GM18951 (cell line): Measurements from ENCODE around the gene PTPN6.
A peak's percentile ranks its signal among the peaks of the same experiment; 100 is the strongest.

Experiments
- POLR2A ChIP-seq: IDR thresholded peaks from 4 replicates; pipeline ENCODE4 v1.6.1; 2011; ENCODE audit warnings: mild to moderate bottlenecking; ENCODE audit not compliant: insufficient read length, insufficient read depth; ENCODE audit errors: extremely low read depth
- in situ Hi-C: fragments of 300-500 bp; cut with MboI; formaldehyde crosslinking; loops from one replicate; pipeline ENCODE4 v1.12.0; 2022; ENCODE audit warnings: low sequenced_read_pairs, mixed read lengths, inconsistent platforms; ENCODE audit not compliant: unreplicated experiment

PTPN6 gene

GRCh38 chr12:6959058-6959804, 8.1 kb downstream of the PTPN6 start:
- in situ Hi-C loops, result no loop called here
- TF ChIP-seq POLR2A, result peak; percentile 81

GRCh38 chr12:6959805-6960592, 8.8 kb downstream of the PTPN6 start:
- in situ Hi-C loops, result no loop called here
- TF ChIP-seq POLR2A, result no peak

GRCh38 chr12:6960593-6961277, 9.6 kb downstream of the PTPN6 start:
- TF ChIP-seq POLR2A, result no peak
- in situ Hi-C loops, result no loop called here

DNA sequence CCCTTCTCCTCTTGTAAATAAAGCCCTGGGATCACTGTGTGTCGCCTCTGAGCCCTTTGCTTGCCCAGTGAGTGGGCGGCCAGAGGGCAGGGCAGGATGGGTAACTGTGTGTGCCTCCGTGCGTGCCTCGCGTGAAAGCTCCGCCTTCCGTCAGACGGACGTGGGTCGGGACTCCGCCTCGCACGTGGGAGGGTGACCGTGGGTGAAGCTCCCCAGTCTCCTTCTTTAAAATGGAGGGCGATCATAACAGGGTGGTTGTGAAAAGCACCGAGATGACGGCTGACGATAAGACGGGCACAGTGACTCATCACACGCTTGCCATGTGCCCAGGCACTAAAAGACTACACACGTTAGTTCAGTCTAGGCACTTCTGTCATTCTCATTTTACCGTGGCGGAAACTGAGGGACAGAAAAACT, 10.1 kb downstream of the PTPN6 start:
- peak; percentile 48 for TF ChIP-seq POLR2A
- in situ Hi-C loops, result no loop called here

DNA sequence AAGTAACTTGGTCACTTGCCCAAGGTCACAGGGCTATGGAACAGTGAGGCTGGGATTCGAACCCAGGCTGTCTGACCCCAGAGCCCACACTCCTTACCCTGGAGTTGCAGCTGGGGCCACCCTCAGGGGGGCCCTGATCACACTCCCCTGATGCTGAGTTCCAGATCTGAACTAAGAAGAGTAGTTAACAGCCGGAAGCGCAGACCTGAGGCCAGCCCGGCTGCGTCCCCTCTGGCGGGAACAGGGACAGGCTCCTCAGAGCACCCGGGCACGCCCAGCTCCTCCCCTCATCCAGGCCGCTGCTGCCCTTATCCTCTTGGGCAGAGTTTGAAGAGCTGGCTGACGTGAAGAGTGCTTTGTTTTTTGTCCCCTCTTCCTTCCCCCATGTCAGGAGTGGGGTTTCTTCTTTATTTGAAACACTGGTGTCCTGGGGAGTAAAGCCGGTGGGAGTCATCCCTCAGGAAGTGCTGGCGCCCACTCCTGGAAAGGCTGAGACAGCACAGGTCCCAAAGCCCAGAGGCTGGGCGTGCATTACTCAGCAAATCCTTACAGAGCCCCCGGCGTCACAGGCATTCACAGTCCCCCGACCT, 10.6 kb downstream of the PTPN6 start:
- in situ Hi-C loops, result no loop called here
- peak; percentile 39 for TF ChIP-seq POLR2A

DNA sequence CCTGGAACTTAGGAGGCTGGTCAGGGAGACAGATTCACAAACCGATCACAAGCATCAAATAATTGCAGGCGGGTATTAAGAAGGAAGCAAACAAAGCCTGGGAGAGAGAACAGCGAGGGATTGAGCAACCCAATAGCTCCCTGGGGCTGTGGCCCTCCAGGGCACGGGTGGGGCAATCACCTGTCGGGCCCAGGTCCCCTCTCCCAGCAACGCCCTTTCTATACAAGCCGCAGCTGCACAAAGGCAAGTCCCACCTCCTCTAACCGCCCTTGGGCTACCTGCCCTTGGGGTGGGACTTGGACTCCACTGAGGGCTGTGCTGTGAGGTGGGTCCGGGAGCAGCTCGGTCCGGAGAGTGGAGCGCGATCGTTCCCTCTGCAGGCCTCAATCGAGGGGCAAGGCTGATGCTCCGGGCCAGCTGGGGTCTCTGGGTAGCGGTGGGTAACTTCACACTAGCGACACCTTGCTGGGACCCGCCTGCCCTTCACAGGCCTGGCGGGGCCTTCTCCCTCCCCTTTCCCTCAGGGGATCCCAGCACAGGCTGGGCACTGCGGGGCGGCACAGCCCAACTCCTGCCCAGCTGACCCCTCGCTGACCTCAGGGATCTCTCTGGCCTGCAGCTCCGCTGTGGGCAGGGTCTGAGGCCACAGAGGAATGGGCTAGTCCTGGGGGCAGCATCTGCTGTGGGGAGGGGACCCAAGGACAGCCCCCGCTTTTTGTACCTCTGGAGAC, 11.3 kb downstream of the PTPN6 start:
- in situ Hi-C loops, result no loop called here
- no peak for TF ChIP-seq POLR2A

GRCh38 chr12:6963016-6963731, 12.0 kb downstream of the PTPN6 start:
- in situ Hi-C loops, result no loop called here
- TF ChIP-seq POLR2A, result no peak

DNA sequence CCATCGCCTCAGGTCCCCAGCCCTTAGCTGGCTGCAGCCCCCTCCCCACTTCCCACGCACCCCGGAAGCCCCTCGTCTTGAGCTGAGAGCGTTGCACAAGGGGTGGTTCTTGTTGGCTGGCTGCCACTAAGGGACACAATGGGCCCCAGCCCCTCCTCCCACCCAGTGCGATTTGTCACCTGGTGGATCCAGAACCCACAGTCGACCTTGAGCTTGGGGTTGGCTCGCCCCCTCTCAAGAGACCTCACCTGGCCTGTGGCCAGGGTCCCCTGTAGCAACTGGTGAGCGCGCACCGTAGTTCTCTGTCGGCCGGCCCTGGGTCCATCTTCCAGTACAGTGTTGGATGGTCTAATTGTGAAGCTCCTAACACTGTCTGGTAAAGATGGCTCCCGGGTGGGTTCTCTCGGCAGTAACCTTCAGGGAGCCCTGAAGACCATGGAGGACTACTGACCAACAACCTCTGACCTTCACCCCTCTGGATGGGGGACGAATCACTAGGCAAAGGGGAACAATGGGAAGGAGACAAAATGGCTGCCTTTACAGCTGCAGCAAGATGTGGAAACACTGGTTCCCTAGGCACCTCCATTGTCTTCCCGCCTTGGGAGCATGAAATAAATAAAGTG, 12.7 kb downstream of the PTPN6 start:
- TF ChIP-seq POLR2A, result no peak
- in situ Hi-C loops, result no loop called here

- in situ Hi-C loops, result no loop called here
- TF ChIP-seq POLR2A, result no peak
These were observed 13.5 kb downstream of the PTPN6 start for GRCh38 chr12:6964605-6965025.

DNA sequence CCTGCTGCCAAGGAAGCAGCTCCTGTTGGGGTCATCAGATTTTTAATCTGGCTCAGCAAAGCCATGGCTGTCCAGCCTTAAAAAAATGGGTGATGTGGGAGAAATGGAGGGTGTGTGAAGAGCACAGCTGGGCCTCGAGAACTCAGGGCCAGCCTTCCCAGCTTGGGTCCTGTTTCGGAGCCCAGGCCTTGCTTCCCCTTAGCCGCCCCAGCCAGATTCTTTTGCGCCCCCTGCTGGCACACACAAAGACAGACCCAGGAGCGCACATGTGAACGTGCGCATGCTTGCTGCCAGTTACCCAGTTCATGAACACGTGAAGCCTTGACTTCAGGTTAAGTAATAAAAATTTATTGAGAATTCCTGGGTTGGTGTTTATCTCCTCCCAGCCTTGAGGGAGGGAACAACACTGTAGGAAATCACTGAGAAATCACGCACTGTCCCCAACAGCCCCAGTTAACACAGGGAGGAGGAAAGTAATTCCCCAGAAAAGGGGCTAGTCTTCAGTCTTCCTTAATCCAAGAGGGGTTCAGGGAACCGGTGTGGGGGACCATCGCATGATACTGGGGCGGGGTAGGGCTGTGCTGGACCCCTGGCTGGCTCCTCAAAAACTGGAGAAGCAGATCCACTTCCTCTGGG, 14.0 kb downstream of the PTPN6 start:
- in situ Hi-C loops, result no loop called here
- TF ChIP-seq POLR2A, result peak; percentile 40

GRCh38 chr12:6965714-6966113, 14.6 kb downstream of the PTPN6 start:
- in situ Hi-C loops, result no loop called here

More at GRCh38 chr12:6965714-6966113, 14.6 kb downstream of the PTPN6 start:
- TF ChIP-seq POLR2A, result no peak
